Mesenchymal stem cell (in vitro differentiated cells and primary cell): Measurements from ENCODE around the gene TM7SF3.

Source experiments
- DNase-seq: peaks from one replicate; pipeline ENCODE4 v3.0.0-alpha.2; 2013
- H2AFZ ChIP-seq: one replicate; pipeline ENCODE4 v1.6.1; 2013; ENCODE audit warnings: low read depth, mild to moderate bottlenecking, control low read depth, inconsistent platforms, low read length, moderate library complexity
- H2AK5ac ChIP-seq: 2 replicates; pipeline ENCODE4 v1.6.1; 2013; ENCODE audit warnings: low read length, moderate library complexity, mild to moderate bottlenecking, inconsistent platforms; ENCODE audit not compliant: severe bottlenecking
- H2BK120ac ChIP-seq: one replicate; pipeline ENCODE4 v1.6.1; 2013; ENCODE audit warnings: low read depth, mild to moderate bottlenecking, inconsistent platforms, low read length, moderate library complexity
- H2BK12ac ChIP-seq, 2 experiments: one replicate each; pipeline ENCODE4 v1.6.1; 2013; ENCODE audit warnings: inconsistent platforms in 2 of 2, low read length in 2 of 2, mild to moderate bottlenecking in 2 of 2, moderate library complexity in 2 of 2, control low read depth in 1 of 2
- H2BK15ac ChIP-seq: one replicate; pipeline ENCODE4 v1.6.1; 2013; ENCODE audit warnings: mild to moderate bottlenecking, low read depth, inconsistent platforms; ENCODE audit not compliant: poor library complexity, severe bottlenecking
- H2BK5ac ChIP-seq: 2 replicates; pipeline ENCODE4 v1.6.1; 2013; ENCODE audit warnings: low read depth, mild to moderate bottlenecking, low read length, control low read depth, inconsistent platforms; ENCODE audit not compliant: poor library complexity, severe bottlenecking
- H3K14ac ChIP-seq, 2 experiments: one replicate each; pipeline ENCODE4 v1.6.1; 2013; ENCODE audit warnings: inconsistent platforms in 2 of 2, low read length in 2 of 2, control low read depth in 1 of 2, mild to moderate bottlenecking in 1 of 2, moderate library complexity in 1 of 2
- H3K18ac ChIP-seq, 2 experiments: one replicate each; pipeline ENCODE4 v1.6.1; 2013; ENCODE audit warnings: inconsistent platforms in 2 of 2, low read length in 2 of 2, control low read depth in 1 of 2, low read depth in 1 of 2, mild to moderate bottlenecking in 1 of 2
- H3K23ac ChIP-seq, 2 experiments: one replicate each; pipeline ENCODE4 v1.6.1; 2013; ENCODE audit warnings: inconsistent platforms in 2 of 2, low read length in 2 of 2, mild to moderate bottlenecking in 2 of 2, moderate library complexity in 2 of 2, control low read depth in 1 of 2
- H3K27ac ChIP-seq: 2 replicates; pipeline ENCODE4 v1.5.1; 2013; ENCODE audit warnings: mild to moderate bottlenecking, moderate library complexity, low read length, control low read depth, inconsistent platforms; ENCODE audit not compliant: poor library complexity, severe bottlenecking
- H3K27me3 ChIP-seq, 2 experiments: 2 replicates each; pipeline versions ENCODE4 v1.6.1 to v1.7.0; 2013; ENCODE audit warnings: low read length in 2 of 2, mild to moderate bottlenecking in 2 of 2, moderate library complexity in 2 of 2, control low read depth in 1 of 2, inconsistent platforms in 1 of 2; ENCODE audit not compliant: control insufficient read depth in 1 of 2, insufficient read depth in 1 of 2
- H3K36me3 ChIP-seq, 2 experiments: 2 replicates each; pipeline versions ENCODE4 v1.6.1 to v1.7.0; 2013; ENCODE audit warnings: low read length in 2 of 2, control low read depth in 1 of 2, inconsistent platforms in 1 of 2, low read depth in 1 of 2, mild to moderate bottlenecking in 1 of 2; ENCODE audit not compliant: insufficient read depth in 2 of 2, control insufficient read depth in 1 of 2
- H3K4ac ChIP-seq, 2 experiments: one replicate each; pipeline ENCODE4 v1.6.1; 2013; ENCODE audit warnings: inconsistent platforms in 2 of 2, low read length in 2 of 2, mild to moderate bottlenecking in 2 of 2, moderate library complexity in 2 of 2, control low read depth in 1 of 2, low read depth in 1 of 2
- H3K4me1 ChIP-seq: 2 replicates; pipeline ENCODE4 v1.6.1; 2013; ENCODE audit warnings: low read depth, low read length, control low read depth; ENCODE audit not compliant: control insufficient read depth, insufficient read depth
- H3K4me2 ChIP-seq: 2 replicates; pipeline ENCODE4 v1.6.1; 2013; ENCODE audit warnings: low read length, mild to moderate bottlenecking, inconsistent platforms; ENCODE audit not compliant: poor library complexity, severe bottlenecking
- H3K4me3 ChIP-seq, 2 experiments: 2 replicates each; pipeline versions ENCODE4 v1.5.1 to v1.7.0; 2013; ENCODE audit warnings: low read length in 2 of 2, mild to moderate bottlenecking in 2 of 2, control low read depth in 1 of 2, low read depth in 1 of 2; ENCODE audit not compliant: insufficient read depth in 1 of 2
- H3K79me1 ChIP-seq: replicated peaks from 2 replicates; pipeline ENCODE4 v1.6.1; 2013; ENCODE audit warnings: mild to moderate bottlenecking, control low read depth, low read length, inconsistent platforms; ENCODE audit not compliant: poor library complexity, severe bottlenecking
- H3K9ac ChIP-seq: 2 replicates; pipeline ENCODE4 v1.7.0; 2013; ENCODE audit warnings: mild to moderate bottlenecking, low read length, moderate library complexity
- H3K9me3 ChIP-seq: 2 replicates; pipeline ENCODE4 v1.7.0; 2013; ENCODE audit warnings: mild to moderate bottlenecking, low read length; ENCODE audit not compliant: control insufficient read depth
- H4K8ac ChIP-seq: one replicate; pipeline ENCODE4 v1.6.1; 2013; ENCODE audit warnings: inconsistent platforms, mild to moderate bottlenecking, low read length, moderate library complexity
- H4K91ac ChIP-seq: one replicate; pipeline ENCODE4 v1.6.1; 2013; ENCODE audit warnings: mild to moderate bottlenecking, low read length, inconsistent platforms
- WGBS: methylation state at CpG from one replicate; pipeline ENCODE4 v1.1.7; 2013; ENCODE audit warnings: mixed read lengths; 5-methylcytosine and 5-hydroxymethylcytosine counted together

The TM7SF3 gene

DNA sequence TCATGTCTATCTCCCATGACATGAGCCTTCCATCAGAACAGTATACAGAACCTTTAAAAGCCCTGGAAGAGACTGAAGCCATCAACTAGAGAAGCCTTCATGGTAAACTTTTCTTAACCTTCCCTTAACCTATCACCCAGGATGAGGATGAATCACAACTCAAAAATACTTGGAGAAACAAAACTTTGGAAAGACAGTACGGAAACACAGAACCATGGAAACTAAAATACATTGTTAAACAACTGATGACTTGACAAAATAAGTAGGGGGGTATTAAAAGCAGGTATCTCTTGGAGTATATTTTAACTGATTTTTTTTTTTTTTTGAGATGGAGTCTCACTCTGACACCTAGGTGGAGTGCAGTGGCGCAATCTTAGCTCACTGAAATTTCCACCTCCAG is 8.7 kb downstream of the TM7SF3 start:
- Histone ChIP-seq H3K79me1 (peaks cover 22% of the 10 kb centered on the region), H2BK15ac (no peak overlapping the region), H3K4me3 (no peak overlapping the region), H4K91ac (no peak overlapping the region), H3K4me2 (no peak overlapping the region), H3K18ac (no peak overlapping the region), H3K4me1 (peaks cover 1% of the 10 kb centered on the region), H3K4ac (no peak overlapping the region), H2BK5ac (no peak overlapping the region), H3K14ac (no peak overlapping the region), H2AFZ (no peak overlapping the region), H2BK120ac (no peak overlapping the region), H3K27me3 (no peaks in the 10 kb centered on the region), H3K9me3 (no peaks in the 10 kb centered on the region), H3K27ac (no peak overlapping the region), H4K8ac (no peak overlapping the region), H2AK5ac (no peak overlapping the region), H3K23ac (no peak overlapping the region), H3K9ac (no peak overlapping the region), H2BK12ac (no peak overlapping the region), H3K36me3 (peaks cover 0 to 7% of the 10 kb centered on the region in 2 experiments)
- no CpG with 5 or more reads among the region's 2 CpGs for WGBS
- no peak for DNase-seq

DNA sequence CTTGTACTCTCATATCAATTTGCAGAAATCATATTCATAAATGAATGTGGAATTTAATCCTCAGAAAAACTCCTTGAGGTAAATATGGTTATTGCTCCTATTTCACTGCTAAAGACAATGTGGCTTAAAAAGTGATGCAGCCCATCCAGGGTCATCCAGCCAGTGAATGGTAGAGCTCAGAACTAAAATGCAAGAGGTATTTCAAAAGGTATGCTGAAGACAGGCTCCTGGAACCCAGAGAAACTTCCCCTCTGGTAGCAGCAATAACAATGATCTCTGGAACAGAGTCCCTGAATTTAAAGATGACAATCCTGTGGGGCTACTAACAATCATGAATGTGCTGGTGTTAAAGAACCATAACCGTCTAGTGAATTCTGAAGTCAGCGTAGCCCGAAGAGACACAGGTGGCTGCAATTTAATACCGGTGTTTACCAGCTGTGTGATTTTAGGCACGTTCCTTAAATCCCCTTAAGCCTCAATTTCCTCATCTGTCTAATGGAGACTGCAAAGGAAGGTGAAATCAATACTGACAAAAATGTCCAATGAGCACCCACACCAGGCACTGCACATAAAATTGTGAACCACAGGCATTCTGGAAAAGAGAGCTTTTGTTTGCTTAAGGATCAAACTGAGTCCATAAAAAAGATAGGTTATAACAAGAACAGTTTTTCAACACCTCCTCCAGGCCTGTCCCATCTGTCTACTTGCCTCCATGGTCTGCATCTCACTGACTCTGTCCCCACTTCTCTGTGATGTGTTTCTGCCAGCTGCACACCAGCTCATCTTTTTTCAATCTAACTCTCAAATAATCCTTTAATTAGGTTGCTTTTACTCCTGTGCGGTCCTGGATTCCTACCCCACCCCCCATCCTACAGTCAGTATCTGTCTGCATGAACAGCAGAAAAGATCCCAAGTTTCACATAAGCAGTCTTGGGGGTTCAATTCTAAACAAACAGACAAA is 10.5 kb downstream of the TM7SF3 start:
- Histone ChIP-seq H2BK120ac (no peak overlapping the region), H3K14ac (no peak overlapping the region), H2AFZ (no peak overlapping the region), H2BK12ac (no peak overlapping the region), H2AK5ac (no peak overlapping the region), H3K36me3 (peaks cover under 1 to 12% of the 10 kb centered on the region in 2 experiments), H3K27me3 (no peaks in the 10 kb centered on the region), H4K8ac (no peak overlapping the region), H3K4ac (no peak overlapping the region), H3K4me2 (no peak overlapping the region), H3K18ac (no peak overlapping the region), H3K27ac (no peak overlapping the region), H2BK15ac (no peak overlapping the region), H2BK5ac (no peak overlapping the region), H3K4me3 (no peak overlapping the region), H3K79me1 (peaks cover 28% of the 10 kb centered on the region), H3K9me3 (no peaks in the 10 kb centered on the region), H4K91ac (no peak overlapping the region), H3K4me1 (peaks cover 1% of the 10 kb centered on the region), H3K9ac (no peak overlapping the region), H3K23ac (no peak overlapping the region)
- no peak for DNase-seq
- 92% methylated on average over 6 of the region's 6 CpGs for WGBS

DNA sequence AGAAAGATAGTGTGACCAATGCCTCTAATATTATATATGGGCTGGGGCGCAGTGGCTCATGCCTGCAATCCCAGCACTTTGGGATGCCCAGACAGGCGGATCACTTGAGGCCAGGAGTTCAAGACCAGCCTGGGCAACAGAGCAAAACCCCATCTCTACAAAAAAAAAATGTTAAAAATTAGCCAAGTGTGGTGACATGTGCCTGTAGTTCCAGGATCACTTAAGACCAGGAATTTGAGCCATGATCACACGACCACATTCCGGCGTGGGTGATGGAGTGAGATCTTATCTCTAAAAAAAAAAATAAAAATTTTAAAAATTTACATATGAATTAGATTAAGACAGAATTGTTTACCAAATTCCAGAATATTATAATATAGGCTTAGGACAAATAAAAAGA is 12.0 kb downstream of the TM7SF3 start:
- no peak overlapping the region for H2BK5ac ChIP-seq
- no peak overlapping the region for H4K8ac ChIP-seq
- H2BK120ac ChIP-seq: no peak overlapping the region
- no peak overlapping the region for H2BK15ac ChIP-seq
- no peak overlapping the region for H3K23ac ChIP-seq
- no peaks in the 10 kb centered on the region for H3K9me3 ChIP-seq
- H3K27ac ChIP-seq: no peak overlapping the region
- no peak overlapping the region for H3K4me3 ChIP-seq
- peaks cover 30% of the 10 kb centered on the region for H3K79me1 ChIP-seq
- H3K4me1 ChIP-seq: peaks cover 1% of the 10 kb centered on the region
- no peak overlapping the region for H3K9ac ChIP-seq
- H3K27me3 ChIP-seq: no peaks in the 10 kb centered on the region
- H3K18ac ChIP-seq: no peak overlapping the region
- no peak overlapping the region for H3K4me2 ChIP-seq
- peaks cover 3 to 26% of the 10 kb centered on the region in 2 experiments for H3K36me3 ChIP-seq
- H2BK12ac ChIP-seq: no peak overlapping the region
- WGBS: 84% methylated on average over 3 of the region's 5 CpGs
- H4K91ac ChIP-seq: no peak overlapping the region
- no peak overlapping the region for H2AFZ ChIP-seq
- DNase-seq: no peak
- no peak overlapping the region for H3K14ac ChIP-seq
- H2AK5ac ChIP-seq: no peak overlapping the region
- no peak overlapping the region for H3K4ac ChIP-seq

DNA sequence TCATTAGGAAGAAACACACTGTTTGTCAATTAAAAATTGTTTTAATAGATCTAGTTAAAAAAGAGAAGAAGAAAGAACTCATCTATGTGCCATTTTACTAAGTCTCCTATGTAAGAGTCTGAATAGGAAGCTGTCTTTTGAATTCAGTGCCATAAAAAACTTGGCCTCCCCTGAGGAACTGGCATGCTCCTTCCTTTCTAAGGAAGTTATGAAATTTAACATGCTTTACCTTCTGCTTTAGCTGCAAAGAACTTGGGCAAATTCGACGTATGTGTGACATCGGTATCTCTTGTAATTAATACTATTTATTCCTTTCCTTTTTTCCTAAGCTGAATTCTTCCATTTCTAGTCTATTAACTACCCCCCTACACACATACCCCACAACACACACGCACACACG is 12.5 kb downstream of the TM7SF3 start:
- H3K79me1 ChIP-seq: peaks cover 32% of the 10 kb centered on the region
- no peak overlapping the region for H2BK12ac ChIP-seq
- no peak for DNase-seq
- H3K4me2 ChIP-seq: no peak overlapping the region
- H3K23ac ChIP-seq: no peak overlapping the region
- H3K4me3 ChIP-seq: no peak overlapping the region
- H4K91ac ChIP-seq: no peak overlapping the region
- peaks cover 1% of the 10 kb centered on the region for H3K4me1 ChIP-seq
- no peaks in the 10 kb centered on the region for H3K9me3 ChIP-seq
- H2BK120ac ChIP-seq: no peak overlapping the region
- H2AFZ ChIP-seq: no peak overlapping the region
- WGBS: 99% methylated on average over 3 of the region's 5 CpGs
- H3K4ac ChIP-seq: no peak overlapping the region
- peaks cover 3 to 29% of the 10 kb centered on the region in 2 experiments for H3K36me3 ChIP-seq
- no peak overlapping the region for H4K8ac ChIP-seq
- H2BK15ac ChIP-seq: no peak overlapping the region
- H3K27ac ChIP-seq: no peak overlapping the region
- no peaks in the 10 kb centered on the region for H3K27me3 ChIP-seq
- no peak overlapping the region for H3K18ac ChIP-seq
- H2BK5ac ChIP-seq: no peak overlapping the region
- no peak overlapping the region for H2AK5ac ChIP-seq
- no peak overlapping the region for H3K14ac ChIP-seq
- H3K9ac ChIP-seq: no peak overlapping the region
